Activated CD4-positive, alpha-beta memory T cell treated with anti-CD3 and anti-CD28 coated beads for 36 hours (primary cell): Measurements from ENCODE around the gene APCS. TPM values are rescaled to one million over a fixed set of nuclear protein-coding genes. Genes with fewer than 3 reads are reported as not detected.

Experiments used
- CTCF ChIA-PET: fragments of 350-600 bp; sonication (Branson Sonifier 250); formaldehyde crosslinking; loops from one replicate; lab custom pipeline; 2021; ENCODE audit warnings: antibody characterized with exemption, inconsistent platforms; lab: Charles Lee
- POLR2A ChIA-PET: fragments of 350-600 bp; sonication (Branson Sonifier 250); formaldehyde crosslinking; loops from one replicate; lab custom pipeline; 2021; ENCODE audit warnings: antibody characterized with exemption; lab: Charles Lee
- DNase-seq: peaks from one replicate; pipeline ENCODE4 v3.0.0-alpha.2; 2020
- H3K27ac Mint-ChIP-seq: one replicate; pipeline ENCODE4 v1.8.0; 2021; ENCODE audit warnings: mixed read lengths
- H3K27me3 Mint-ChIP-seq: one replicate; pipeline ENCODE4 v1.8.0; 2021; ENCODE audit warnings: mixed read lengths
- H3K36me3 Mint-ChIP-seq: one replicate; pipeline ENCODE4 v1.8.0; 2021; ENCODE audit warnings: mixed read lengths
- H3K4me1 Mint-ChIP-seq: one replicate; pipeline ENCODE4 v1.8.0; 2021; ENCODE audit warnings: low read depth, mixed read lengths
- H3K4me3 Mint-ChIP-seq: one replicate; pipeline ENCODE4 v1.8.0; 2021; ENCODE audit warnings: mild to moderate bottlenecking, mixed read lengths
- H3K9me3 Mint-ChIP-seq: one replicate; pipeline ENCODE4 v1.8.0; 2021; ENCODE audit warnings: mixed read lengths
- intact Hi-C: fragments of 100-400 bp; cut with micrococcal nuclease; formaldehyde crosslinking; loops from one replicate; pipeline ENCODE4 v1.15.1; 2023
- total RNA-seq, 2 experiments: library from RNA; stranded (reverse); gene quantifications; one replicate each; pipeline ENCODE4 v1.2.3, GENCODE V29; 2021

Gene APCS
- not detected for total RNA-seq

DNA sequence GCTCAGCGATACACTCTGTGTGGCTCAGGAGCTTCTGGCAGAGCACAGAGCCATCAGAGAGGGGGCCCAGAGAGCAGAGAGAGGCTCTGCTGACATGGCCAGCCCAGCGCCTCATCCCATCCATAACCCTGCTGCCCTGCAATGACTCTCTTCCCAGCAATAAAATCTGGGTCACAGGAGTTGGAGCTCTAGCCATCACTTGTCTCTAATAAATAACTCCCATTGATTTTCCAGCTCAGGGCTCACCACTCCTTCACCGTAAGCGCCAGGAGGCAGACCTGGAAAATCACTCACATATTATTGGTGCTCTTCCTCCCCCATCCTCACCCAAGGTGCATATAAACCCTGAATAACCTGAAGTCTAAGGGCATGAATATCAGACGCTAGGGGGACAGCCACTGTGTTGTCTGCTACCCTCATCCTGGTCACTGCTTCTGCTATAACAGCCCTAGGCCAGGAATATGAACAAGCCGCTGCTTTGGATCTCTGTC lies at the start of gene APCS:
Gene APCS (plus strand): TSS at position 366 of the 491 bp plus-strand sequence. CDS start 96 bp downstream, at position 462.
- Mint-ChIP-seq H3K9me3 (peaks cover 5% of the 10 kb centered on the region), H3K4me3 (no peak within 1 kb of the TSS), H3K36me3 (no peaks in the 10 kb centered on the region), H3K27me3 (peaks cover 12% of the 10 kb centered on the region), H3K27ac (no peak within 1 kb of the TSS), H3K4me1 (no peaks in the 10 kb centered on the region)
- POLR2A ChIA-PET: no interaction called here
- CTCF ChIA-PET: no interaction called here
- intact Hi-C loops: no loop called here
- DNase-seq: no peak

GRCh38 chr1:159548126-159548525 lies 39.5 kb upstream of the APCS start:
- CTCF ChIA-PET: no interaction called here
- DNase-seq: no peak
- intact Hi-C loops: no loop called here
- no peak overlapping the region for H3K27ac Mint-ChIP-seq
- H3K27me3 Mint-ChIP-seq: peaks cover 9% of the 10 kb centered on the region
- no peaks in the 10 kb centered on the region for H3K36me3 Mint-ChIP-seq
- POLR2A ChIA-PET: no interaction called here
- H3K4me3 Mint-ChIP-seq: no peak overlapping the region
- H3K4me1 Mint-ChIP-seq: no peaks in the 10 kb centered on the region
- no peaks in the 10 kb centered on the region for H3K9me3 Mint-ChIP-seq

- CTCF ChIA-PET: no interaction called here
- Mint-ChIP-seq H3K4me1 (no peaks in the 10 kb centered on the region), H3K9me3 (no peaks in the 10 kb centered on the region), H3K27me3 (peaks cover 4% of the 10 kb centered on the region), H3K4me3 (no peak overlapping the region), H3K27ac (no peak overlapping the region), H3K36me3 (no peaks in the 10 kb centered on the region)
- no peak for DNase-seq
- intact Hi-C loops: no loop called here
- POLR2A ChIA-PET: no interaction called here
Measured at GRCh38 chr1:159554261-159554660, 33.4 kb upstream of the APCS start.

GRCh38 chr1:159554696-159555095 lies 32.9 kb upstream of the APCS start:
- intact Hi-C loops: no loop called here
- Mint-ChIP-seq H3K36me3 (no peaks in the 10 kb centered on the region), H3K4me3 (no peak overlapping the region), H3K9me3 (no peaks in the 10 kb centered on the region), H3K27me3 (peaks cover 2% of the 10 kb centered on the region), H3K4me1 (no peaks in the 10 kb centered on the region), H3K27ac (no peak overlapping the region)
- POLR2A ChIA-PET: no interaction called here
- no peak for DNase-seq
- CTCF ChIA-PET: no interaction called here

GRCh38 chr1:159556931-159557369 lies 30.7 kb upstream of the APCS start:
- H3K27ac Mint-ChIP-seq: no peak overlapping the region
- no peaks in the 10 kb centered on the region for H3K27me3 Mint-ChIP-seq
- intact Hi-C loops: no loop called here
- H3K9me3 Mint-ChIP-seq: no peaks in the 10 kb centered on the region
- ChIA-PET CTCF (no interaction called here), POLR2A (interaction anchor here (0.6 kb wide), 1 partner anchor 199 kb away, joined by 3 read pairs; no protein-coding TSS in a partner anchor)
- no peaks in the 10 kb centered on the region for H3K4me1 Mint-ChIP-seq
- DNase-seq: no peak
- H3K36me3 Mint-ChIP-seq: no peaks in the 10 kb centered on the region
- no peak overlapping the region for H3K4me3 Mint-ChIP-seq

- Mint-ChIP-seq H3K4me3 (no peak overlapping the region), H3K27me3 (peaks cover 7% of the 10 kb centered on the region), H3K36me3 (no peaks in the 10 kb centered on the region), H3K27ac (no peak overlapping the region), H3K9me3 (no peaks in the 10 kb centered on the region), H3K4me1 (no peaks in the 10 kb centered on the region)
- intact Hi-C loops: no loop called here
- CTCF ChIA-PET: no interaction called here
- DNase-seq: no peak
- POLR2A ChIA-PET: no interaction called here
Measured at GRCh38 chr1:159560599-159560998, 27.0 kb upstream of the APCS start.

- intact Hi-C loops: no loop called here
- Mint-ChIP-seq H3K4me3 (no peak overlapping the region), H3K9me3 (no peaks in the 10 kb centered on the region), H3K4me1 (no peaks in the 10 kb centered on the region), H3K36me3 (no peaks in the 10 kb centered on the region), H3K27me3 (peaks cover 8% of the 10 kb centered on the region), H3K27ac (no peak overlapping the region)
- POLR2A ChIA-PET: no interaction called here
- CTCF ChIA-PET: no interaction called here
- no peak for DNase-seq
Measured at GRCh38 chr1:159561497-159561896, 26.1 kb upstream of the APCS start.

GRCh38 chr1:159562680-159563079 lies 24.9 kb upstream of the APCS start:
- no peak for DNase-seq
- intact Hi-C loops: no loop called here
- Mint-ChIP-seq H3K27me3 (peaks cover 8% of the 10 kb centered on the region), H3K9me3 (no peaks in the 10 kb centered on the region), H3K4me3 (no peak overlapping the region), H3K36me3 (no peaks in the 10 kb centered on the region), H3K4me1 (no peaks in the 10 kb centered on the region), H3K27ac (no peak overlapping the region)
- POLR2A ChIA-PET: no interaction called here
- CTCF ChIA-PET: interaction anchor here (0.7 kb wide), 1 partner anchor 134 kb away, joined by 4 read pairs; no protein-coding TSS in a partner anchor

- H3K27me3 Mint-ChIP-seq: peaks cover 18% of the 10 kb centered on the region
- H3K4me3 Mint-ChIP-seq: no peak overlapping the region
- H3K36me3 Mint-ChIP-seq: no peaks in the 10 kb centered on the region
- H3K27ac Mint-ChIP-seq: no peak overlapping the region
- intact Hi-C loops: no loop called here
- POLR2A ChIA-PET: no interaction called here
- CTCF ChIA-PET: no interaction called here
- no peaks in the 10 kb centered on the region for H3K9me3 Mint-ChIP-seq
- no peaks in the 10 kb centered on the region for H3K4me1 Mint-ChIP-seq
- DNase-seq: no peak
Measured at GRCh38 chr1:159577446-159577845, 10.2 kb upstream of the APCS start.

DNA sequence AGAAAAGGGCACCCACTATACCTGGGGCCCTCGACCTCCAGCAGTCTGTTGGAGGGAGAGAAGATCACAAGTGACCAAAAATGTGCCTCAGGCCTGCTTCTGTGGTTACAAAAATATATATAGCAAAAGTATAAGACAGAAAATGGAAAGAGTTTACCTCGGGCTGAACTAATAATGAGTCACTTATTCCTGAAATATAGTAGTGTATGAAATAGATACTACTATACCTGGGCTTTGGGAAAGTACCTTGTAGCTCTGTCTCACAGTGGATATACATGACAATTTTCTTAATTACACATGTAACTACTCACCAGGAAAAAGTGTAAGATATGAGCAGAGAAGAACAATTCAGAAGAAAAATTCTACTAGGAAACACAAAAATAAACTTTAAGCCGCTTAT lies 7.3 kb upstream of the APCS start:
- H3K4me1 Mint-ChIP-seq: no peaks in the 10 kb centered on the region
- CTCF ChIA-PET: no interaction called here
- intact Hi-C loops: no loop called here
- POLR2A ChIA-PET: no interaction called here
- DNase-seq: no peak
- no peaks in the 10 kb centered on the region for H3K9me3 Mint-ChIP-seq
- H3K36me3 Mint-ChIP-seq: no peaks in the 10 kb centered on the region
- peaks cover 19% of the 10 kb centered on the region for H3K27me3 Mint-ChIP-seq
- no peak overlapping the region for H3K27ac Mint-ChIP-seq
- no peak overlapping the region for H3K4me3 Mint-ChIP-seq

DNA sequence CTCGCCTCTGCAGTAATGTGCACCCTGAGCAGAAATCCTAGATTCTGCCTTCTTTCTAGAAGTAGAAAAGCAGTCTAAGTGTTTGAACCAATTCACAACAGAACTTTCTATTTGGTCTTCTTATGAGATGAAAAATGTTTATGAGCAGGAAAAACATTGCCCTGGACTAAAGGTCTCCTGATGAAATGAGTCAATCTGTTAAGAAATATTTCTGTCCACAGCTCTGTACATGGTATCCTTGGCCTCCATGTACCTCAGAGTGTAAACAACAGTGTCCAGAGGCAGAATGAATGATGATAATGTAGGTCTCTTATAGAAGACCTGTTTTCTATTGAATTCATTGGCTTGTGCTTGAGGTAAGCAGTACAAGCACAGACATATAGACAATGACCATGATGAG lies 6.2 kb upstream of the APCS start:
- Mint-ChIP-seq H3K27me3 (peaks cover 19% of the 10 kb centered on the region), H3K9me3 (no peaks in the 10 kb centered on the region), H3K4me1 (no peaks in the 10 kb centered on the region), H3K4me3 (no peak overlapping the region), H3K36me3 (no peaks in the 10 kb centered on the region), H3K27ac (no peak overlapping the region)
- intact Hi-C loops: no loop called here
- ChIA-PET POLR2A (no interaction called here), CTCF (no interaction called here)
- no peak for DNase-seq

DNA sequence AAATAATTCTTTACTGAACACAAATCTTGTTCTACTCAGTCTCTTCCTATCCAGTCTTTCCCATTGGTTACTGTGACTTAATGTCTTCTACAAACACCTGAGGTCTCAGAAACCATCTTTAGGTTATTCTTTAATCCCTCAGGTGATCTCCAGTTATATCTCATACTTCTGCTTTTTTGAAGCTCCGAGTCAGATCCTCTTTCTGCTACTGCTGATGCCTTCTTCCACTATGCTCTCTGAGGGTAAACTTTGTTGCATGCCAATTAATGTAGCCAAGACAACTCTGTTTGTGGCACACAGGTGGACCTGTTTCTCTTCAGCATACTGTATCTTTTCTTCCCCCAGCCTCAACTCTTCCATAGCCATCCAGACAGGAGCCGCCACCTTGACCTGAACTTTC lies 3.1 kb upstream of the APCS start:
- H3K27ac Mint-ChIP-seq: no peak overlapping the region
- intact Hi-C loops: no loop called here
- no peaks in the 10 kb centered on the region for H3K9me3 Mint-ChIP-seq
- POLR2A ChIA-PET: no interaction called here
- H3K4me1 Mint-ChIP-seq: no peaks in the 10 kb centered on the region
- CTCF ChIA-PET: no interaction called here
- peaks cover 16% of the 10 kb centered on the region for H3K27me3 Mint-ChIP-seq
- DNase-seq: no peak
- no peaks in the 10 kb centered on the region for H3K36me3 Mint-ChIP-seq
- H3K4me3 Mint-ChIP-seq: no peak overlapping the region

- CTCF ChIA-PET: no interaction called here
- Mint-ChIP-seq H3K4me1 (no peaks in the 10 kb centered on the region), H3K9me3 (peaks cover 5% of the 10 kb centered on the region), H3K27ac (no peak overlapping the region), H3K27me3 (peaks cover 8% of the 10 kb centered on the region), H3K36me3 (no peaks in the 10 kb centered on the region), H3K4me3 (no peak overlapping the region)
- intact Hi-C loops: no loop called here
- DNase-seq: no peak
- POLR2A ChIA-PET: no interaction called here
Measured at GRCh38 chr1:159591981-159592380, 4.4 kb downstream of the APCS start.
